Measurements from ENCODE around the gene ATP7A.

The ATP7A gene

DNA sequence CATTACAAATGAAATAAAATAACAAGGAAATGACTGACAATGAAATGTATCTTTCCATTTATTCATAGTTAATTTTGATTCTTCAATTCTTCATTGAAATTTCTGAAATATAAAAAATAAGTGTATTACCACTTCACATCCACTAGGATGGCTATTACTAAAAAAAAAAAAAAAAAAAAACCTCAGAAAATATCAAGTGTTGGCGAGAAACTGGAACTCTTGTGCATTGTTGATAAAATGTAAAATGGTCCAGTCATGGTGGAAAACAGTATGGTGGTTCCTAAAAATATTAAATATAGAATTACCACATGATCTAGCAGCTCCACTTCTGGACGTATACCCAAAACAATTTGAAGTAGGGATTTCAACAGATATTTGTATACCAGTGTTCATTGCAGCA is 36.1 kb downstream of the ATP7A start:
- no peak overlapping the region for H2BK120ac ChIP-seq (ENCODE audit: low read depth, low read length)
- H3K36me3 ChIP-seq (ENCODE audit: control insufficient read depth, insufficient read depth, low read length) = no peaks in the 10 kb centered on the region
- no peak overlapping the region for H3K27ac ChIP-seq (ENCODE audit: low read depth, low read length)
- H3K18ac ChIP-seq (ENCODE audit: low read length) = no peak overlapping the region
- no peak overlapping the region for H3K4me3 ChIP-seq (ENCODE audit: low read length)
- no peak for DNase-seq
- H3K27me3 ChIP-seq (ENCODE audit: insufficient read depth, low read length, poor library complexity) = no peaks in the 10 kb centered on the region
- H3K9ac ChIP-seq (ENCODE audit: low read length) = no peak overlapping the region
- H3K4me2 ChIP-seq (ENCODE audit: low read length) = no peak overlapping the region
- H3K79me2 ChIP-seq (ENCODE audit: control insufficient read depth, insufficient read depth, low read length) = no peaks in the 10 kb centered on the region
- no peak overlapping the region for H3K4ac ChIP-seq (ENCODE audit: low read depth, low read length)
- H4K8ac ChIP-seq (ENCODE audit: low read depth, low read length) = no peak overlapping the region
- H3K4me1 ChIP-seq (ENCODE audit: control insufficient read depth, low read depth, low read length) = no peaks in the 10 kb centered on the region
- H3K56ac ChIP-seq (ENCODE audit: low read length) = no peak overlapping the region
- H2AK5ac ChIP-seq (ENCODE audit: low read length) = no peak overlapping the region
- no peak overlapping the region for H3K23ac ChIP-seq (ENCODE audit: low read length)
- H2BK15ac ChIP-seq (replicated peaks; ENCODE audit: low read depth) = no peak overlapping the region
- no peaks in the 10 kb centered on the region for H3K79me1 ChIP-seq (ENCODE audit: low read length)
- H2BK5ac ChIP-seq (ENCODE audit: low read length) = no peak overlapping the region
- H4K5ac ChIP-seq (ENCODE audit: low read length) = no peak overlapping the region
- no CpG with 5 or more reads among the region's 2 CpGs for WGBS (ENCODE audit: extremely low coverage, insufficient coverage, low lambda C conversion rate)

DNA sequence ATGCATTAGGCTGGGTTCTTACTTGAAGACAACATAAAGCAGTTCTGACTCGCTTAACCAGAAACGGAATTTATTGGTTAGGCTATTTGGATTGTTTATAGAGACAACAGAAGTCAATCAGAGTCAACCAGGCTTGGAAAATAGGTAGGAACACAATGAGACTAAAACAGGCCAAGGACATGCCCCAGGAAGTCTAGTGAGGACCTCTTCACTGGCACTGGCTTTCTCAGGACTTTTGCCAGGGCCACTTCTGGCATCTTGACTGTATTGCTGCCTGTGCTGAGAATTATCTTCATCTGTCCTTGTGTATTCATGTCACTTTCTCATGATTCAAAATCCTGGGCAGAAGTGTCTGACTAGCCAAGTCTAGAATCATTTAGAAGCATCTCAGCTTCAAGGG is 39.3 kb downstream of the ATP7A start:
- no peak for DNase-seq
- H3K4me2 ChIP-seq (ENCODE audit: low read length) = no peak overlapping the region
- WGBS (ENCODE audit: extremely low coverage, insufficient coverage, low lambda C conversion rate) = no CpG with 5 or more reads among the region's 2 CpGs

DNA sequence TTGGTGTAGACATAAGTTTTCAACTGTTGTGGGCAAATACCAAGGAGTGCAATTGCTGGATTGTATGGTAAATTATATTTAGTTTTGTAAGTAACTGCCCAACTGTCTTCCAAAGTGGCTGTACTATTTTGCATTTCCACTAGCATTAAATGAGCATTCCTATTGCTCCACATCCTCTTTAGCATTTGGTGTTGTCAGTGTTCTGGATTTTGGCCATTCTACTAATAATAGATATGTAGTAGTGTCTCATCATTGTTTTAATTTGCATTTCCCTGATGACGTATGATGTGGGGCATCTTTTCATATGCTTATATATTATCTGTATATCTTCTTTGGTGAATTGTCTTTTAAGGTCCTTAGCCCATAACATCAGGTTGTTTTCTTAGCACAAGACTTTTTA is 41.7 kb downstream of the ATP7A start:
- H2BK15ac ChIP-seq (replicated peaks; ENCODE audit: low read depth) = no peak overlapping the region
- H3K56ac ChIP-seq (ENCODE audit: low read length) = no peak overlapping the region
- H3K4me3 ChIP-seq (ENCODE audit: low read length) = no peak overlapping the region
- no peak overlapping the region for H3K18ac ChIP-seq (ENCODE audit: low read length)
- H3K27me3 ChIP-seq (ENCODE audit: insufficient read depth, low read length, poor library complexity) = no peaks in the 10 kb centered on the region
- no peak overlapping the region for H4K5ac ChIP-seq (ENCODE audit: low read length)
- no peak overlapping the region for H4K8ac ChIP-seq (ENCODE audit: low read depth, low read length)
- no CpG with 5 or more reads among the region's 1 CpG for WGBS (ENCODE audit: extremely low coverage, insufficient coverage, low lambda C conversion rate)
- H3K27ac ChIP-seq (ENCODE audit: low read depth, low read length) = no peak overlapping the region
- no peaks in the 10 kb centered on the region for H3K79me2 ChIP-seq (ENCODE audit: control insufficient read depth, insufficient read depth, low read length)
- no peak overlapping the region for H2BK120ac ChIP-seq (ENCODE audit: low read depth, low read length)
- H2AK5ac ChIP-seq (ENCODE audit: low read length) = no peak overlapping the region
- H3K4me1 ChIP-seq (ENCODE audit: control insufficient read depth, low read depth, low read length) = no peaks in the 10 kb centered on the region
- H2BK5ac ChIP-seq (ENCODE audit: low read length) = no peak overlapping the region
- DNase-seq = no peak
- H3K36me3 ChIP-seq (ENCODE audit: control insufficient read depth, insufficient read depth, low read length) = no peaks in the 10 kb centered on the region
- no peak overlapping the region for H3K4ac ChIP-seq (ENCODE audit: low read depth, low read length)
- no peak overlapping the region for H3K9ac ChIP-seq (ENCODE audit: low read length)
- H3K79me1 ChIP-seq (ENCODE audit: low read length) = no peaks in the 10 kb centered on the region
- H3K4me2 ChIP-seq (ENCODE audit: low read length) = no peak overlapping the region
- H3K23ac ChIP-seq (ENCODE audit: low read length) = no peak overlapping the region

More for the DNA sequence above, 39.3 kb downstream of the ATP7A start:
- Histone ChIP-seq H4K5ac (ENCODE audit: low read length) (no peak overlapping the region), H3K27ac (ENCODE audit: low read depth, low read length) (no peak overlapping the region), H3K56ac (ENCODE audit: low read length) (no peak overlapping the region), H2BK5ac (ENCODE audit: low read length) (no peak overlapping the region), H3K18ac (ENCODE audit: low read length) (no peak overlapping the region), H2BK120ac (ENCODE audit: low read depth, low read length) (no peak overlapping the region), H3K79me2 (ENCODE audit: control insufficient read depth, insufficient read depth, low read length) (no peaks in the 10 kb centered on the region), H3K36me3 (ENCODE audit: control insufficient read depth, insufficient read depth, low read length) (no peaks in the 10 kb centered on the region), H3K79me1 (ENCODE audit: low read length) (no peaks in the 10 kb centered on the region), H3K4me3 (ENCODE audit: low read length) (no peak overlapping the region), H4K8ac (ENCODE audit: low read depth, low read length) (no peak overlapping the region), H3K9ac (ENCODE audit: low read length) (no peak overlapping the region), H3K4me1 (ENCODE audit: control insufficient read depth, low read depth, low read length) (no peaks in the 10 kb centered on the region), H3K27me3 (ENCODE audit: insufficient read depth, low read length, poor library complexity) (no peaks in the 10 kb centered on the region), H3K23ac (ENCODE audit: low read length) (no peak overlapping the region), H3K4ac (ENCODE audit: low read depth, low read length) (no peak overlapping the region), H2AK5ac (ENCODE audit: low read length) (no peak overlapping the region), H2BK15ac (replicated peaks; ENCODE audit: low read depth) (no peak overlapping the region)

DNA sequence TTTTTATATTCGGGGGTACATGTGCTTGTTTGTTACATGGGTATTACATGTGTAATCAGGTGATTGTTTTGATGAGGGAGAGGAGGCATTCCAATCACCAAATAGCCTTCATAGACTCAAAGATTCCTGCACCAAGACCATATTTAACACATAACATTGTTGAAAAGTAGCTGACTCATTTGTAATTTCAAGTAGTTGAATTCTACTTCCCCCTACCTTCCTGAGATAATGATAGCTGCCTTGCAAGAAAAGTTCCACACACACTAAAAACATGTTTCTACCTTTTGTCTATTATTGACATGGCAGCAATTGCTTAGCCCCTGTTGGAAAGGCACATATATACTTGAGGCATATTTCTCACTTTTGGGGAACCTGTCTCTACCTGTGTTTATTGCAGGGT is 42.8 kb downstream of the ATP7A start:
- no peak overlapping the region for H2BK5ac ChIP-seq (ENCODE audit: low read length)
- no peaks in the 10 kb centered on the region for H3K79me2 ChIP-seq (ENCODE audit: control insufficient read depth, insufficient read depth, low read length)
- no peak overlapping the region for H2AK5ac ChIP-seq (ENCODE audit: low read length)
- H3K27ac ChIP-seq (ENCODE audit: low read depth, low read length) = no peak overlapping the region
- H3K4me1 ChIP-seq (ENCODE audit: control insufficient read depth, low read depth, low read length) = no peaks in the 10 kb centered on the region
- H3K56ac ChIP-seq (ENCODE audit: low read length) = no peak overlapping the region
- no peak overlapping the region for H3K4me3 ChIP-seq (ENCODE audit: low read length)
- H3K4me2 ChIP-seq (ENCODE audit: low read length) = no peak overlapping the region
- H3K36me3 ChIP-seq (ENCODE audit: control insufficient read depth, insufficient read depth, low read length) = no peaks in the 10 kb centered on the region
- WGBS (ENCODE audit: extremely low coverage, insufficient coverage, low lambda C conversion rate) = no CpG with 5 or more reads among the region's 1 CpG
- no peak overlapping the region for H3K18ac ChIP-seq (ENCODE audit: low read length)
- no peak overlapping the region for H2BK120ac ChIP-seq (ENCODE audit: low read depth, low read length)
- H3K79me1 ChIP-seq (ENCODE audit: low read length) = no peaks in the 10 kb centered on the region
- H2BK15ac ChIP-seq (replicated peaks; ENCODE audit: low read depth) = no peak overlapping the region
- no peak overlapping the region for H4K8ac ChIP-seq (ENCODE audit: low read depth, low read length)
- no peak overlapping the region for H4K5ac ChIP-seq (ENCODE audit: low read length)
- DNase-seq = no peak
- H3K4ac ChIP-seq (ENCODE audit: low read depth, low read length) = no peak overlapping the region
- H3K9ac ChIP-seq (ENCODE audit: low read length) = no peak overlapping the region
- no peaks in the 10 kb centered on the region for H3K27me3 ChIP-seq (ENCODE audit: insufficient read depth, low read length, poor library complexity)
- no peak overlapping the region for H3K23ac ChIP-seq (ENCODE audit: low read length)

DNA sequence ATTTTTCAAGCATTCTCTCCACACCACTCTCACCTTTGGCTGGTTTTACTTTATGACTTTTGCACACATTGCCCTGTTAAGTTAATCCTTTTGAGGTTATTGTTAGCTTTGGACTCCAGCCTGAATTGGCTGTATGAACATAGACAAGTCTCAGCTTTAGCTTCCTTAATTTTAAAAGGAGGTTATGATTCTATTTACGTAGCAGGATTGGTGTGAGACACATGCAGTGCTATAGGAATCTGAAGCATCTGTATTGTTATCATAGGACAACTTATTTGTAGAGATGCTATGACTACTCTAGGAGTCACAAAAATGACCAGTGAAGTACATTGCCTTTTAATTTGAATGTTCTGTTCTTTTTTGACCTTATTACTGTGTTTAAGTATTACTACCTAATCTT is 43.2 kb downstream of the ATP7A start:
- WGBS (ENCODE audit: extremely low coverage, insufficient coverage, low lambda C conversion rate) = no CpG with 5 or more reads among the region's 1 CpG
- no peak overlapping the region for H3K27ac ChIP-seq (ENCODE audit: low read depth, low read length)
- no peak overlapping the region for H2BK120ac ChIP-seq (ENCODE audit: low read depth, low read length)
- no peaks in the 10 kb centered on the region for H3K4me1 ChIP-seq (ENCODE audit: control insufficient read depth, low read depth, low read length)
- no peak overlapping the region for H3K23ac ChIP-seq (ENCODE audit: low read length)
- H3K27me3 ChIP-seq (ENCODE audit: insufficient read depth, low read length, poor library complexity) = no peaks in the 10 kb centered on the region
- no peak overlapping the region for H3K4me3 ChIP-seq (ENCODE audit: low read length)
- H3K79me2 ChIP-seq (ENCODE audit: control insufficient read depth, insufficient read depth, low read length) = no peaks in the 10 kb centered on the region
- no peak overlapping the region for H3K56ac ChIP-seq (ENCODE audit: low read length)
- no peaks in the 10 kb centered on the region for H3K36me3 ChIP-seq (ENCODE audit: control insufficient read depth, insufficient read depth, low read length)
- H3K9ac ChIP-seq (ENCODE audit: low read length) = no peak overlapping the region
- no peak overlapping the region for H4K8ac ChIP-seq (ENCODE audit: low read depth, low read length)
- H2BK5ac ChIP-seq (ENCODE audit: low read length) = no peak overlapping the region
- no peak overlapping the region for H3K4ac ChIP-seq (ENCODE audit: low read depth, low read length)
- DNase-seq = no peak
- no peak overlapping the region for H2AK5ac ChIP-seq (ENCODE audit: low read length)
- H2BK15ac ChIP-seq (replicated peaks; ENCODE audit: low read depth) = no peak overlapping the region
- no peaks in the 10 kb centered on the region for H3K79me1 ChIP-seq (ENCODE audit: low read length)
- H3K18ac ChIP-seq (ENCODE audit: low read length) = no peak overlapping the region
- no peak overlapping the region for H3K4me2 ChIP-seq (ENCODE audit: low read length)
- no peak overlapping the region for H4K5ac ChIP-seq (ENCODE audit: low read length)

DNA sequence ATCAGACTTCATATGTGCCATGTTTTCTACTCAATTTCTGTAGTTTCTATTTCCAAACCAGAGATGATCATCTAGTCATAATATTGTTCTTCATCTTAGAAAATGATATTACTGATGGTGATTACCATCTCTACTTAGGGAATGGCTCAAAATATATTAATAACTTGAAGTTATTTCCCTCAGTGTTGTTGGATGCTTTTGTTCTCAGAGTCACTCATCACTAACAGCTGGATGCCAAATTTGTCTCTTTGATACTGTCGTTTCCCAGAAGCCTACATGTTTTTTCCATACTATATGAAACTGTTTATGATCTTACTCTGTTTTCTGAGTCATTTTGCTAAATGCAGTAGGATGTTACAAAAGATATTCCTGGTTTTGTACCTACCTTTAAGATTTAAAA is 50.1 kb downstream of the ATP7A start:
- Histone ChIP-seq H3K79me1 (ENCODE audit: low read length) (no peaks in the 10 kb centered on the region), H2AK5ac (ENCODE audit: low read length) (no peak overlapping the region), H3K27me3 (ENCODE audit: insufficient read depth, low read length, poor library complexity) (no peaks in the 10 kb centered on the region), H2BK15ac (replicated peaks; ENCODE audit: low read depth) (no peak overlapping the region), H3K23ac (ENCODE audit: low read length) (no peak overlapping the region), H4K8ac (ENCODE audit: low read depth, low read length) (no peak overlapping the region), H3K4ac (ENCODE audit: low read depth, low read length) (no peak overlapping the region), H4K5ac (ENCODE audit: low read length) (no peak overlapping the region), H3K9ac (ENCODE audit: low read length) (no peak overlapping the region), H3K4me1 (ENCODE audit: control insufficient read depth, low read depth, low read length) (no peaks in the 10 kb centered on the region), H2BK5ac (ENCODE audit: low read length) (no peak overlapping the region), H3K4me2 (ENCODE audit: low read length) (no peak overlapping the region), H3K36me3 (ENCODE audit: control insufficient read depth, insufficient read depth, low read length) (no peaks in the 10 kb centered on the region), H3K4me3 (ENCODE audit: low read length) (no peak overlapping the region), H2BK120ac (ENCODE audit: low read depth, low read length) (no peak overlapping the region), H3K18ac (ENCODE audit: low read length) (no peak overlapping the region), H3K27ac (ENCODE audit: low read depth, low read length) (no peak overlapping the region), H3K56ac (ENCODE audit: low read length) (no peak overlapping the region), H3K79me2 (ENCODE audit: control insufficient read depth, insufficient read depth, low read length) (no peaks in the 10 kb centered on the region)
- WGBS (ENCODE audit: extremely low coverage, insufficient coverage, low lambda C conversion rate) = no CpG with 5 or more reads among the region's 1 CpG
- no peak for DNase-seq
